HepG2 (cell line): ENCODE data around the gene ZNF844. TPM values are rescaled to one million over a fixed set of nuclear protein-coding genes. Genes with fewer than 3 reads are reported as not detected.

Source experiments
- ATAC-seq: fragments of 200-7000 bp; cut with Tn5 transposase; 3 replicates; pipeline ENCODE4 v1.9.1; 2020; ENCODE audit warnings: mild to moderate bottlenecking, moderate library complexity
- BruUV-seq: library from RNA; stranded (reverse); fragments of 400-500 nt; replicated peaks from 2 replicates; lab custom pipeline; 2021; lab: Mats Ljungman, UMichigan
- CTCF ChIA-PET: fragments of 300-600 bp; formaldehyde crosslinking; extraction: SDS; loops from one replicate; lab custom pipeline; 2021; ENCODE audit warnings: low total read pairs, inconsistent platforms, low intra/inter-chr PET ratio; lab: Yijun Ruan, JAX
- POLR2A ChIA-PET: fragments of 350-600 bp; sonication (Branson Sonifier 250); formaldehyde crosslinking; loops from one replicate; lab custom pipeline; 2020; ENCODE audit warnings: antibody characterized with exemption, inconsistent platforms; lab: Yijun Ruan, JAX
- DNase-seq: peaks from one replicate; pipeline ENCODE4 v3.0.0-alpha.2; 2015; ENCODE audit warnings: low spot score
- FAIRE-seq: peaks from 3 replicates; lab custom pipeline; 2011; peaks lifted over from hg19 to GRCh38; lab: Jason Lieb, UNC
- H2AFZ ChIP-seq: one replicate; pipeline ENCODE4 v1.6.1; 2011; ENCODE audit warnings: low read length, inconsistent platforms
- H3K27ac ChIP-seq: fragments of 300-600 bp; 3 replicates; pipeline ENCODE4 v1.8.0; 2011; ENCODE audit warnings: mixed run types, mild to moderate bottlenecking, mixed read lengths, low read length, inconsistent platforms; ENCODE audit not compliant: insufficient read depth; ENCODE audit errors: extremely low read length
- H3K27me3 ChIP-seq, 2 experiments: fragments of 200-600 bp in 1 of 2; 2 replicates in 1 of 2; 3 replicates in 1 of 2; pipeline versions ENCODE4 v1.6.0 to v1.8.0; 2011; ENCODE audit warnings: low read length in 2 of 2, mild to moderate bottlenecking in 2 of 2, moderate library complexity in 2 of 2, inconsistent platforms in 1 of 2; ENCODE audit not compliant: insufficient read depth in 2 of 2, control insufficient read depth in 1 of 2
- H3K36me3 ChIP-seq, 2 experiments: fragments of 200-600 bp in 1 of 2; replicated peaks in 1 of 2; 2 replicates in 1 of 2; 3 replicates in 1 of 2; pipeline versions ENCODE4 v1.5.1 to v1.8.0; 2011; ENCODE audit warnings: low read length in 2 of 2, inconsistent platforms in 1 of 2; ENCODE audit not compliant: insufficient read depth in 2 of 2, control insufficient read depth in 1 of 2
- H3K4me1 ChIP-seq: 2 replicates; pipeline ENCODE4 v1.5.1; 2012; ENCODE audit warnings: low read length, inconsistent platforms; ENCODE audit not compliant: insufficient read depth
- H3K4me2 ChIP-seq: 2 replicates; pipeline ENCODE4 v1.6.0; 2011; ENCODE audit warnings: low read depth, low read length, inconsistent platforms
- H3K4me3 ChIP-seq, 3 experiments: fragments of 200-600 bp in 1 of 3; sonication (generic), shearing (Covaris generic) in 1 of 3; replicated peaks in 1 of 3; 2 replicates each; pipeline ENCODE4 v1.5.1; 2011 to 2016; ENCODE audit warnings: low read length in 3 of 3, inconsistent platforms in 2 of 3, low read depth in 2 of 3, mild to moderate bottlenecking in 2 of 3, control low read depth in 1 of 3, mixed read lengths in 1 of 3; ENCODE audit not compliant: insufficient read depth in 1 of 3
- H3K79me2 ChIP-seq: one replicate; pipeline ENCODE4 v1.6.1; 2011; ENCODE audit warnings: low read length, inconsistent platforms; ENCODE audit not compliant: insufficient read depth
- H3K9ac ChIP-seq: 2 replicates; pipeline ENCODE4 v1.6.0; 2011; ENCODE audit warnings: mild to moderate bottlenecking, low read depth, low read length, inconsistent platforms; ENCODE audit not compliant: insufficient read depth
- H3K9me3 ChIP-seq: 2 replicates; pipeline ENCODE4 v1.5.1; 2012; ENCODE audit warnings: mild to moderate bottlenecking, low read length
- H4K20me1 ChIP-seq: 2 replicates; pipeline ENCODE4 v1.6.0; 2011; ENCODE audit warnings: inconsistent platforms, mild to moderate bottlenecking, low read length, moderate library complexity; ENCODE audit not compliant: insufficient read depth
- CAMTA2 ChIP-seq: sonication (generic); formaldehyde crosslinking; IDR thresholded peaks from 2 replicates; pipeline ENCODE4 v1.4.0; 2020; ENCODE audit warnings: mild to moderate bottlenecking, missing genetic modification reagents, borderline replicate concordance
- DNMT3B ChIP-seq: conservative IDR thresholded peaks from 2 replicates; pipeline ENCODE4 v1.6.1; 2016; ENCODE audit warnings: missing biosample characterization, control low read depth
- ELF1 ChIP-seq: sonication (generic); formaldehyde crosslinking; IDR thresholded peaks from 2 replicates; pipeline ENCODE4 v1.4.0; 2020; ENCODE audit warnings: missing genetic modification reagents
- IRF9 ChIP-seq: sonication (generic); formaldehyde crosslinking; IDR thresholded peaks from 2 replicates; pipeline ENCODE4 v1.8.0; 2022; ENCODE audit warnings: missing genetic modification reagents, mild to moderate bottlenecking, borderline replicate concordance
- PAXIP1 ChIP-seq: sonication (generic); formaldehyde crosslinking; conservative IDR thresholded peaks from 2 replicates; pipeline ENCODE4 v1.4.0; 2020; ENCODE audit warnings: mild to moderate bottlenecking, missing genetic modification reagents, moderate library complexity
- SALL2 ChIP-seq: sonication (generic); formaldehyde crosslinking; IDR thresholded peaks from 2 replicates; pipeline ENCODE4 v1.8.1; 2023; ENCODE audit warnings: mild to moderate bottlenecking, missing genetic modification reagents, inconsistent platforms
- ZBTB26 ChIP-seq: IDR thresholded peaks from 2 replicates; pipeline ENCODE4 v1.6.1; 2016; ENCODE audit warnings: missing compliant biosample characterization, missing genetic modification reagents, borderline replicate concordance
- ZBTB38 ChIP-seq: sonication (generic); formaldehyde crosslinking; IDR thresholded peaks from 2 replicates; pipeline ENCODE4 v1.5.1; 2020; ENCODE audit warnings: mild to moderate bottlenecking, missing genetic modification reagents
- ZEB1 ChIP-seq: IDR thresholded peaks from 2 replicates; pipeline ENCODE4 v1.6.1; 2012; ENCODE audit warnings: mild to moderate bottlenecking, low read depth, inconsistent platforms; ENCODE audit not compliant: insufficient replicate concordance
- ZNF205 ChIP-seq: IDR thresholded peaks from 2 replicates; pipeline ENCODE4 v1.6.1; 2018; ENCODE audit warnings: missing biosample characterization, missing genetic modification reagents
- ZNF317 ChIP-seq: sonication (generic); formaldehyde crosslinking; IDR thresholded peaks from 2 replicates; pipeline ENCODE4 v1.5.0; 2020; ENCODE audit warnings: mild to moderate bottlenecking, missing genetic modification reagents
- WGBS: methylation state at CpG from one replicate; pipeline ENCODE4 v1.1.6; 2017; ENCODE audit warnings: low lambda C conversion rate; 5-methylcytosine and 5-hydroxymethylcytosine counted together
- in situ Hi-C: cut with HindIII; loops from 2 replicates; pipeline ENCODE4 v1.10.0; 2017; ENCODE audit warnings: low pct_unique_long_range_greater_than_20kb; ENCODE audit not compliant: extremely low pct_ligation_motif_present
- intact Hi-C: fragments of 100-400 bp; cut with micrococcal nuclease; formaldehyde crosslinking; loops from one replicate; pipeline ENCODE4 v1.10.0; 2022; ENCODE audit not compliant: unreplicated experiment
- polyA plus RNA-seq, 8 experiments: library from polyadenylated mRNA; depleted of rRNA in 3 of 8; stranded (reverse) in 7 of 8; unstranded in 1 of 8; fragments of >200 nt; fragmentation: Illumina TruSeq in 4 of 8; extraction: Trizol in 4 of 8; gene quantifications; 2 replicates each; pipeline versions ENCODE4 v1.2.1 to v1.2.3, GENCODE V29; 2011 to 2016; ENCODE audit warnings: low read depth in 4 of 8, missing spikeins in 1 of 8, mixed read lengths in 1 of 8; ENCODE audit not compliant: insufficient read depth in 1 of 8
- total RNA-seq, 5 experiments: library from RNA; depleted of rRNA; stranded (reverse); fragments of >200 nt; fragmentation: Illumina TruSeq; extraction: Trizol; gene quantifications; 2 replicates each; pipeline ENCODE4 v1.2.3, GENCODE V29; 2016; ENCODE audit warnings: low read depth in 1 of 5
- TF ChIP-seq, protein P1 (sequence below): sonication (generic); formaldehyde crosslinking; IDR thresholded peaks from 2 replicates; pipeline ENCODE4 v1.4.0; 2020; ENCODE audit warnings: missing genetic modification reagents
- TF ChIP-seq, protein P2 (sequence below): sonication (generic); formaldehyde crosslinking; IDR thresholded peaks from 2 replicates; pipeline ENCODE4 v1.8.1; 2023; ENCODE audit warnings: mild to moderate bottlenecking, inconsistent platforms, moderate library complexity, missing genetic modification reagents, borderline replicate concordance

The ZNF844 gene
- total and polyA plus RNA-seq, 2 of the 13 experiments (the other 11 are each of a cell fraction or from before 2014, with no cell fraction given) = 1.0 to 3.2 TPM

- Histone ChIP-seq H3K4me3 (peak within 1 kb of the TSS; percentile 77 to 97 (median 90)), H3K79me2 (no peaks in the 10 kb centered on the region), H4K20me1 (no peaks in the 10 kb centered on the region), H3K27me3 (peaks cover 0 to 10% of the 10 kb centered on the region in 2 experiments; a peak in 2 of 5 replicates), H3K9ac (peak within 1 kb of the TSS; percentile 94), H2AFZ (no peak within 1 kb of the TSS), H3K4me2 (peak within 1 kb of the TSS; percentile 84), H3K36me3 (no peaks in the 10 kb centered on the region), H3K27ac (peak within 1 kb of the TSS; percentile 93), H3K9me3 (no peaks in the 10 kb centered on the region), H3K4me1 (peaks cover 45% of the 10 kb centered on the region)
- BruUV-seq = TSS peak; percentile 84
- DNase-seq (peak; percentile 97), FAIRE-seq (peak; percentile 78), ATAC-seq (peak; percentile 98)
- in situ Hi-C loops = no loop called here
- POLR2A ChIA-PET = interaction anchor here (0.7 to 2.6 kb wide), 27 partner anchors 9 to 524 kb away, joined by 3 to 47 read pairs (median 5); partner anchors contain the start of genes ECSIT, ZNF136, ZNF20 and ZNF433
- CTCF ChIA-PET = interaction anchor here (1.7 kb wide), 1 partner anchor 171 kb away, joined by 5 read pairs; no protein-coding TSS in a partner anchor
- intact Hi-C loops = loop anchor here (2.0 kb wide), 1 partner anchor 128 kb away; the partner anchor contains the start of gene ZNF700
- under 1% methylated on average over 30 of the region's 46 CpGs for WGBS
- TF ChIP-seq, protein P1, sequence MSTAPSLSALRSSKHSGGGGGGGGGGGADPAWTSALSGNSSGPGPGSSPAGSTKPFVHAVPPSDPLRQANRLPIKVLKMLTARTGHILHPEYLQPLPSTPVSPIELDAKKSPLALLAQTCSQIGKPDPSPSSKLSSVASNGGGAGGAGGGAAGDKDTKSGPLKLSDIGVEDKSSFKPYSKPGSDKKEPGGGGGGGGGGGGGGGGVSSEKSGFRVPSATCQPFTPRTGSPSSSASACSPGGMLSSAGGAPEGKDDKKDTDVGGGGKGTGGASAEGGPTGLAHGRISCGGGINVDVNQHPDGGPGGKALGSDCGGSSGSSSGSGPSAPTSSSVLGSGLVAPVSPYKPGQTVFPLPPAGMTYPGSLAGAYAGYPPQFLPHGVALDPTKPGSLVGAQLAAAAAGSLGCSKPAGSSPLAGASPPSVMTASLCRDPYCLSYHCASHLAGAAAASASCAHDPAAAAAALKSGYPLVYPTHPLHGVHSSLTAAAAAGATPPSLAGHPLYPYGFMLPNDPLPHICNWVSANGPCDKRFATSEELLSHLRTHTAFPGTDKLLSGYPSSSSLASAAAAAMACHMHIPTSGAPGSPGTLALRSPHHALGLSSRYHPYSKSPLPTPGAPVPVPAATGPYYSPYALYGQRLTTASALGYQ (CRISPR knock-in tag) = peak; percentile 26; the same call in 1 of the 2 replicates
- TF ChIP-seq, protein P2, sequence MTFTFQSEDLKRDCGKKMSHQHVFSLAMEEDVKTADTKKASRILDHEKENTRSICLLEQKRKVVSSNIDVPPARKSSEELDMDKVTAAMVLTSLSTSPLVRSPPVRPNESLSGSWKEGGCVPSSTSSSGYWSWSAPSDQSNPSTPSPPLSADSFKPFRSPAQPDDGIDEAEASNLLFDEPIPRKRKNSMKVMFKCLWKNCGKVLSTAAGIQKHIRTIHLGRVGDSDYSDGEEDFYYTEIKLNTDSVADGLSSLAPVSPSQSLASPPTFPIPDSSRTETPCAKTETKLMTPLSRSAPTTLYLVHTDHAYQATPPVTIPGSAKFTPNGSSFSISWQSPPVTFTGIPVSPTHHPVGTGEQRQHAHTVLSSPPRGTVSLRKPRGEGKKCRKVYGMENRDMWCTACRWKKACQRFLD = peak; percentile 58; the same call in 1 of the 2 replicates
- TF ChIP-seq ZBTB38 (peak; percentile 89), ELF1 (peak; percentile 68), DNMT3B (peak; percentile 87; the same call in 1 of the 2 replicates), ZNF205 (CRISPR knock-in tag) (0 out of 2 replicates have a peak, but pooled peaks have one; percentile 86), ZEB1 (peak; percentile 62), CAMTA2 (CRISPR knock-in tag) (0 out of 2 replicates have a peak, but pooled peaks have one; percentile 60), SALL2 (peak; percentile 34; the same call in 1 of the 2 replicates), PAXIP1 (peak; percentile 35; the same call in 1 of the 2 replicates), ZBTB26 (CRISPR knock-in tag) (peak; percentile 47; the same call in 1 of the 2 replicates), ZNF317 (CRISPR knock-in tag) (0 out of 2 replicates have a peak, but pooled peaks have one; percentile 71), IRF9 (peak; percentile 94)
Measured at GRCh38 chr19:12052497-12053169, 11.9 kb upstream of the ZNF844 start, which contains the start of gene ZNF878. TSS of gene ZNF878 (minus strand) at chr19:12052961. CDS start at chr19:12052801, 160 bp downstream.
